HepG2 (cell line): ENCODE data around the gene APLNR. TPM values are rescaled to one million over a fixed set of nuclear protein-coding genes. Genes with fewer than 3 reads are reported as not detected.
A peak's percentile ranks its signal among the peaks of the same experiment; 100 is the strongest.

Experiments
- ATAC-seq: fragments of 200-7000 bp; cut with Tn5 transposase; 3 replicates; pipeline ENCODE4 v1.9.1; 2020; ENCODE audit warnings: mild to moderate bottlenecking, moderate library complexity
- BruUV-seq: library from RNA; stranded (reverse); fragments of 400-500 nt; replicated peaks from 2 replicates; lab custom pipeline; 2021; lab: Mats Ljungman, UMichigan
- CTCF ChIA-PET: fragments of 300-600 bp; formaldehyde crosslinking; extraction: SDS; loops from one replicate; lab custom pipeline; 2021; ENCODE audit warnings: low total read pairs, inconsistent platforms, low intra/inter-chr PET ratio; lab: Yijun Ruan, JAX
- POLR2A ChIA-PET: fragments of 350-600 bp; sonication (Branson Sonifier 250); formaldehyde crosslinking; loops from one replicate; lab custom pipeline; 2020; ENCODE audit warnings: antibody characterized with exemption, inconsistent platforms; lab: Yijun Ruan, JAX
- DNase-seq: peaks from one replicate; pipeline ENCODE4 v3.0.0-alpha.2; 2015; ENCODE audit warnings: low spot score
- FAIRE-seq: peaks from 3 replicates; lab custom pipeline; 2011; peaks lifted over from hg19 to GRCh38; lab: Jason Lieb, UNC
- H2AFZ ChIP-seq: one replicate; pipeline ENCODE4 v1.6.1; 2011; ENCODE audit warnings: low read length, inconsistent platforms
- H3K27ac ChIP-seq: fragments of 300-600 bp; 3 replicates; pipeline ENCODE4 v1.8.0; 2011; ENCODE audit warnings: mixed run types, mild to moderate bottlenecking, mixed read lengths, low read length, inconsistent platforms; ENCODE audit not compliant: insufficient read depth; ENCODE audit errors: extremely low read length
- H3K27me3 ChIP-seq, 2 experiments: fragments of 200-600 bp in 1 of 2; 2 replicates in 1 of 2; 3 replicates in 1 of 2; pipeline versions ENCODE4 v1.6.0 to v1.8.0; 2011; ENCODE audit warnings: low read length in 2 of 2, mild to moderate bottlenecking in 2 of 2, moderate library complexity in 2 of 2, inconsistent platforms in 1 of 2; ENCODE audit not compliant: insufficient read depth in 2 of 2, control insufficient read depth in 1 of 2
- H3K36me3 ChIP-seq, 2 experiments: fragments of 200-600 bp in 1 of 2; replicated peaks in 1 of 2; 2 replicates in 1 of 2; 3 replicates in 1 of 2; pipeline versions ENCODE4 v1.5.1 to v1.8.0; 2011; ENCODE audit warnings: low read length in 2 of 2, inconsistent platforms in 1 of 2; ENCODE audit not compliant: insufficient read depth in 2 of 2, control insufficient read depth in 1 of 2
- H3K4me1 ChIP-seq: 2 replicates; pipeline ENCODE4 v1.5.1; 2012; ENCODE audit warnings: low read length, inconsistent platforms; ENCODE audit not compliant: insufficient read depth
- H3K4me2 ChIP-seq: 2 replicates; pipeline ENCODE4 v1.6.0; 2011; ENCODE audit warnings: low read depth, low read length, inconsistent platforms
- H3K4me3 ChIP-seq, 3 experiments: fragments of 200-600 bp in 1 of 3; sonication (generic), shearing (Covaris generic) in 1 of 3; replicated peaks in 1 of 3; 2 replicates each; pipeline ENCODE4 v1.5.1; 2011 to 2016; ENCODE audit warnings: low read length in 3 of 3, inconsistent platforms in 2 of 3, low read depth in 2 of 3, mild to moderate bottlenecking in 2 of 3, control low read depth in 1 of 3, mixed read lengths in 1 of 3; ENCODE audit not compliant: insufficient read depth in 1 of 3
- H3K79me2 ChIP-seq: one replicate; pipeline ENCODE4 v1.6.1; 2011; ENCODE audit warnings: low read length, inconsistent platforms; ENCODE audit not compliant: insufficient read depth
- H3K9ac ChIP-seq: 2 replicates; pipeline ENCODE4 v1.6.0; 2011; ENCODE audit warnings: mild to moderate bottlenecking, low read depth, low read length, inconsistent platforms; ENCODE audit not compliant: insufficient read depth
- H3K9me3 ChIP-seq: 2 replicates; pipeline ENCODE4 v1.5.1; 2012; ENCODE audit warnings: mild to moderate bottlenecking, low read length
- H4K20me1 ChIP-seq: 2 replicates; pipeline ENCODE4 v1.6.0; 2011; ENCODE audit warnings: inconsistent platforms, mild to moderate bottlenecking, low read length, moderate library complexity; ENCODE audit not compliant: insufficient read depth
- GZF1 ChIP-seq: sonication (generic); formaldehyde crosslinking; IDR thresholded peaks from 2 replicates; pipeline ENCODE4 v1.5.1; 2020; ENCODE audit warnings: mild to moderate bottlenecking, missing genetic modification reagents
- MAFG ChIP-seq: sonication (generic); formaldehyde crosslinking; IDR thresholded peaks from 2 replicates; pipeline ENCODE4 v1.5.1; 2020; ENCODE audit warnings: mild to moderate bottlenecking, missing genetic modification reagents
- MBNL3 ChIP-seq: fragments of 250-450 bp; sonication (Bioruptor Pico); conservative IDR thresholded peaks from 2 replicates; pipeline ENCODE4 v1.8.0; 2022; ENCODE audit warnings: mild to moderate bottlenecking, inconsistent platforms
- MZF1 ChIP-seq: sonication (generic); formaldehyde crosslinking; IDR thresholded peaks from 2 replicates; pipeline ENCODE4 v1.8.1; 2023; ENCODE audit warnings: mild to moderate bottlenecking, missing genetic modification reagents, borderline replicate concordance
- RFX5 ChIP-seq: IDR thresholded peaks from 2 replicates; pipeline ENCODE4 v1.6.1; 2011; ENCODE audit warnings: low read depth, low read length, improper control_type of control experiment
- TFE3 ChIP-seq: IDR thresholded peaks from 2 replicates; pipeline ENCODE4 v1.6.1; 2016
- XRCC5 ChIP-seq: fragments of 200-400 bp; formaldehyde crosslinking; optimal IDR thresholded peaks from 2 replicates; pipeline ENCODE3; 2017; ENCODE audit warnings: mild to moderate bottlenecking, low read length
- ZFY ChIP-seq: sonication (generic); formaldehyde crosslinking; IDR thresholded peaks from 2 replicates; pipeline ENCODE4 v1.4.0; 2020; ENCODE audit warnings: missing genetic modification reagents
- ZNF160 ChIP-seq: sonication (generic); formaldehyde crosslinking; IDR thresholded peaks from 2 replicates; pipeline ENCODE4 v1.8.0; 2022; ENCODE audit warnings: mild to moderate bottlenecking, inconsistent platforms, missing genetic modification reagents
- WGBS: methylation state at CpG from one replicate; pipeline ENCODE4 v1.1.6; 2017; ENCODE audit warnings: low lambda C conversion rate; 5-methylcytosine and 5-hydroxymethylcytosine counted together
- in situ Hi-C: cut with HindIII; loops from 2 replicates; pipeline ENCODE4 v1.10.0; 2017; ENCODE audit warnings: low pct_unique_long_range_greater_than_20kb; ENCODE audit not compliant: extremely low pct_ligation_motif_present
- intact Hi-C: fragments of 100-400 bp; cut with micrococcal nuclease; formaldehyde crosslinking; loops from one replicate; pipeline ENCODE4 v1.10.0; 2022; ENCODE audit not compliant: unreplicated experiment
- polyA plus RNA-seq, 8 experiments: library from polyadenylated mRNA; depleted of rRNA in 3 of 8; stranded (reverse) in 7 of 8; unstranded in 1 of 8; fragments of >200 nt; fragmentation: Illumina TruSeq in 4 of 8; extraction: Trizol in 4 of 8; gene quantifications; 2 replicates each; pipeline versions ENCODE4 v1.2.1 to v1.2.3, GENCODE V29; 2011 to 2016; ENCODE audit warnings: low read depth in 4 of 8, missing spikeins in 1 of 8, mixed read lengths in 1 of 8; ENCODE audit not compliant: insufficient read depth in 1 of 8
- total RNA-seq, 5 experiments: library from RNA; depleted of rRNA; stranded (reverse); fragments of >200 nt; fragmentation: Illumina TruSeq; extraction: Trizol; gene quantifications; 2 replicates each; pipeline ENCODE4 v1.2.3, GENCODE V29; 2016; ENCODE audit warnings: low read depth in 1 of 5
- TF ChIP-seq, protein P1 (sequence below), 2 experiments: fragments of 450-650 bp in 1 of 2; sonication (generic) in 1 of 2; formaldehyde crosslinking; IDR thresholded peaks; 2 replicates each; pipeline versions ENCODE4 v1.5.0 to v1.8.0; 2020 to 2022; ENCODE audit warnings: mild to moderate bottlenecking in 1 of 2, missing genetic modification reagents in 1 of 2
- TF ChIP-seq, protein P2 (sequence below): sonication (generic); formaldehyde crosslinking; IDR thresholded peaks from 2 replicates; pipeline ENCODE4 v1.4.0; 2020; ENCODE audit warnings: missing genetic modification reagents
- TF ChIP-seq, protein P3 (sequence below): sonication (generic); formaldehyde crosslinking; IDR thresholded peaks from 2 replicates; pipeline ENCODE4 v1.4.0; 2020; ENCODE audit warnings: missing genetic modification reagents, mild to moderate bottlenecking, borderline replicate concordance
- TF ChIP-seq, protein P4 (sequence below): sonication (generic); formaldehyde crosslinking; IDR thresholded peaks from 2 replicates; pipeline ENCODE4 v1.5.0; 2020; ENCODE audit warnings: mild to moderate bottlenecking, missing genetic modification reagents, moderate library complexity

The APLNR gene
- total and polyA plus RNA-seq, 2 of the 13 experiments (the other 11 are each of a cell fraction or from before 2014, with no cell fraction given), result not detected

DNA sequence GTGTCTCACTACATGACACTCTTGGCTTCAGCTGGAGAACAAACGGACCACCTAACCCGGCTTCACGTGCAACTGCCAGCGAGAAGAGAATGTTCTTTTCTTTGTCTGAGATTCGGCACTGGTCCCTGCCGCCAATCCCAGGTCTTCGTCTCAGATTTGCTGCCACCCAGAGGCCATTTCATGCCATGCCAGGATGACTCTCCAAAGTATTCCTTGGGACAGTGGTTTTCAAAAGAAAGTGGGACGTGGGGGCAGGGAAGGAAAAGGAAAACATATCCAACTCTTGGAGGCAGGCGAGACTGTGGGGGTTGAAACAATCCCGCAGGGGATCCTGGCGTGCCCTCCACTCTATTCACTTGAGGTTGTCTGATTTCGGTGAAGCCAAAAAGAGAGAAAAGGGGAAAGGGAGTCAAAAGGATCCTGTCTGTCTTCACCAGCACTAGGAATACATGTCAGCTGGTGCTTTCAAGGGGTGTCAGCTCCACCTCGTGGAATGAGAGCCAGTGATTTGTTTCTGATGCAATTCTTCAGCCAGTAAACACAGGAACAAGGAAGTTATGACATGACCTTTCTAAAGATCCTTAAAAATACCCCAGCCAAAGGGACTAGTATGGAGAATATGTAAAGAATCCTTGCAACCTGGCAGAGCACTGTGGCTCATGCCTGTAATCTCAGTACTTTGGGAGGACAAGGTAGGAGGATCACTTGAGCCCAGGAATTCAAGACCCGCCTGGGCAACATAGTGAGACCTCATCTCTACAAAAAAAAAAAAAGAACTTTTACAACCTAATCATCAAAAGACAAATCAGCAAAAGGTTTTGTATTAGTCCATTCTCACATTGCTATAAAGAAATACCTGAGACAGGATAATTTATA is 41.0 kb upstream of the APLNR start:
- H4K20me1 ChIP-seq, result no peaks in the 10 kb centered on the region
- no peak overlapping the region for H3K4me2 ChIP-seq
- ChIA-PET CTCF (no interaction called here), POLR2A (interaction anchor here (0.6 kb wide), 1 partner anchor 58 kb away, joined by 3 read pairs; the partner anchor contains the start of gene SSRP1)
- ATAC-seq (peak; percentile 95), FAIRE-seq (peak; percentile 79), DNase-seq (peak; percentile 24)
- peaks cover 0 to 8% of the 10 kb centered on the region in 2 experiments; a peak in 2 of 5 replicates for H3K27me3 ChIP-seq
- no peak overlapping the region for H3K9ac ChIP-seq
- no peaks in the 10 kb centered on the region for H3K79me2 ChIP-seq
- in situ Hi-C loops, result no loop called here
- 0 out of 2 replicates have a peak, but pooled peaks cover 5% of the 10 kb centered on the region for H3K4me1 ChIP-seq
- no TSS peak for BruUV-seq
- H3K36me3 ChIP-seq, result no peaks in the 10 kb centered on the region
- intact Hi-C loops, result loop anchor here (5.0 kb wide), 1 partner anchor 69 kb away; no protein-coding TSS in a partner anchor
- H2AFZ ChIP-seq, result no peak overlapping the region
- H3K27ac ChIP-seq, result no peak overlapping the region
- no peak overlapping the region for H3K4me3 ChIP-seq
- WGBS, result 6% methylated on average over 14 of the region's 14 CpGs
- peaks cover 7% of the 10 kb centered on the region; the same call in 1 of the 2 replicates for H3K9me3 ChIP-seq
- TF ChIP-seq ZNF160 (CRISPR knock-in tag) (no peak), XRCC5 (peak; percentile 66), RFX5 (no peak), GZF1 (CRISPR knock-in tag) (no peak), TFE3 (CRISPR knock-in tag) (no peak), MZF1 (no peak), MAFG (CRISPR knock-in tag) (no peak), MBNL3 (CRISPR knock-in tag) (no peak), ZFY (CRISPR knock-in tag) (peak; percentile 13; the same call in 1 of the 2 replicates)
- TF ChIP-seq, protein P1, sequence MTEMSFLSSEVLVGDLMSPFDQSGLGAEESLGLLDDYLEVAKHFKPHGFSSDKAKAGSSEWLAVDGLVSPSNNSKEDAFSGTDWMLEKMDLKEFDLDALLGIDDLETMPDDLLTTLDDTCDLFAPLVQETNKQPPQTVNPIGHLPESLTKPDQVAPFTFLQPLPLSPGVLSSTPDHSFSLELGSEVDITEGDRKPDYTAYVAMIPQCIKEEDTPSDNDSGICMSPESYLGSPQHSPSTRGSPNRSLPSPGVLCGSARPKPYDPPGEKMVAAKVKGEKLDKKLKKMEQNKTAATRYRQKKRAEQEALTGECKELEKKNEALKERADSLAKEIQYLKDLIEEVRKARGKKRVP (CRISPR knock-in tag; IDR thresholded peaks at IDR 0.05), result peak in 1 of 2 experiments; percentile 73; a peak in 1 of 4 replicates
- TF ChIP-seq, protein P2, sequence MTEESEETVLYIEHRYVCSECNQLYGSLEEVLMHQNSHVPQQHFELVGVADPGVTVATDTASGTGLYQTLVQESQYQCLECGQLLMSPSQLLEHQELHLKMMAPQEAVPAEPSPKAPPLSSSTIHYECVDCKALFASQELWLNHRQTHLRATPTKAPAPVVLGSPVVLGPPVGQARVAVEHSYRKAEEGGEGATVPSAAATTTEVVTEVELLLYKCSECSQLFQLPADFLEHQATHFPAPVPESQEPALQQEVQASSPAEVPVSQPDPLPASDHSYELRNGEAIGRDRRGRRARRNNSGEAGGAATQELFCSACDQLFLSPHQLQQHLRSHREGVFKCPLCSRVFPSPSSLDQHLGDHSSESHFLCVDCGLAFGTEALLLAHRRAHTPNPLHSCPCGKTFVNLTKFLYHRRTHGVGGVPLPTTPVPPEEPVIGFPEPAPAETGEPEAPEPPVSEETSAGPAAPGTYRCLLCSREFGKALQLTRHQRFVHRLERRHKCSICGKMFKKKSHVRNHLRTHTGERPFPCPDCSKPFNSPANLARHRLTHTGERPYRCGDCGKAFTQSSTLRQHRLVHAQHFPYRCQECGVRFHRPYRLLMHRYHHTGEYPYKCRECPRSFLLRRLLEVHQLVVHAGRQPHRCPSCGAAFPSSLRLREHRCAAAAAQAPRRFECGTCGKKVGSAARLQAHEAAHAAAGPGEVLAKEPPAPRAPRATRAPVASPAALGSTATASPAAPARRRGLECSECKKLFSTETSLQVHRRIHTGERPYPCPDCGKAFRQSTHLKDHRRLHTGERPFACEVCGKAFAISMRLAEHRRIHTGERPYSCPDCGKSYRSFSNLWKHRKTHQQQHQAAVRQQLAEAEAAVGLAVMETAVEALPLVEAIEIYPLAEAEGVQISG (CRISPR knock-in tag), result peak; percentile 66
- TF ChIP-seq, protein P3, sequence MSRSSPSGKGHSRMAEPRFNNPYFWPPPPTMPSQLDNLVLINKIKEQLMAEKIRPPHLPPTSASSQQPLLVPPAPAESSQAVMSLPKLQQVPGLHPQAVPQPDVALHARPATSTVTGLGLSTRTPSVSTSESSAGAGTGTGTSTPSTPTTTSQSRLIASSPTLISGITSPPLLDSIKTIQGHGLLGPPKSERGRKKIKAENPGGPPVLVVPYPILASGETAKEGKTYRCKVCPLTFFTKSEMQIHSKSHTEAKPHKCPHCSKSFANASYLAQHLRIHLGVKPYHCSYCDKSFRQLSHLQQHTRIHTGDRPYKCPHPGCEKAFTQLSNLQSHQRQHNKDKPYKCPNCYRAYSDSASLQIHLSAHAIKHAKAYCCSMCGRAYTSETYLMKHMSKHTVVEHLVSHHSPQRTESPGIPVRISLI (CRISPR knock-in tag), result no peak
- TF ChIP-seq, protein P4, sequence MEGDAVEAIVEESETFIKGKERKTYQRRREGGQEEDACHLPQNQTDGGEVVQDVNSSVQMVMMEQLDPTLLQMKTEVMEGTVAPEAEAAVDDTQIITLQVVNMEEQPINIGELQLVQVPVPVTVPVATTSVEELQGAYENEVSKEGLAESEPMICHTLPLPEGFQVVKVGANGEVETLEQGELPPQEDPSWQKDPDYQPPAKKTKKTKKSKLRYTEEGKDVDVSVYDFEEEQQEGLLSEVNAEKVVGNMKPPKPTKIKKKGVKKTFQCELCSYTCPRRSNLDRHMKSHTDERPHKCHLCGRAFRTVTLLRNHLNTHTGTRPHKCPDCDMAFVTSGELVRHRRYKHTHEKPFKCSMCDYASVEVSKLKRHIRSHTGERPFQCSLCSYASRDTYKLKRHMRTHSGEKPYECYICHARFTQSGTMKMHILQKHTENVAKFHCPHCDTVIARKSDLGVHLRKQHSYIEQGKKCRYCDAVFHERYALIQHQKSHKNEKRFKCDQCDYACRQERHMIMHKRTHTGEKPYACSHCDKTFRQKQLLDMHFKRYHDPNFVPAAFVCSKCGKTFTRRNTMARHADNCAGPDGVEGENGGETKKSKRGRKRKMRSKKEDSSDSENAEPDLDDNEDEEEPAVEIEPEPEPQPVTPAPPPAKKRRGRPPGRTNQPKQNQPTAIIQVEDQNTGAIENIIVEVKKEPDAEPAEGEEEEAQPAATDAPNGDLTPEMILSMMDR (CRISPR knock-in tag), result peak; percentile 79
